ENCODE results near the gene FOLR1.

Gene FOLR1

GRCh38 chr11:72221386-72222075, 29.6 kb downstream of the FOLR1 start:
- peaks cover 5% of the 10 kb centered on the region for H3K36me3 ChIP-seq (ENCODE audit: low read depth)
- H3K4me3 ChIP-seq (ENCODE audit: severe bottlenecking), result no peak overlapping the region
- no peak for ATAC-seq (ENCODE audit: low read depth)
- H3K27me3 ChIP-seq (ENCODE audit: insufficient read depth, poor library complexity, severe bottlenecking), result no peaks in the 10 kb centered on the region
- H3K27ac ChIP-seq (ENCODE audit: poor library complexity, severe bottlenecking), result no peak overlapping the region
- DNase-seq (ENCODE audit: low spot score), result no peak
- peaks cover 5% of the 10 kb centered on the region for H3K4me1 ChIP-seq (ENCODE audit: insufficient read depth, poor library complexity, severe bottlenecking)
- no peak for TF ChIP-seq CTCF (IDR thresholded peaks at IDR 0.05; ENCODE audit: poor library complexity, severe bottlenecking)
- H3K9me3 ChIP-seq (ENCODE audit: severe bottlenecking), result no peaks in the 10 kb centered on the region

- Histone ChIP-seq H3K36me3 (ENCODE audit: low read depth) (peaks cover 13% of the 10 kb centered on the region), H3K9me3 (ENCODE audit: severe bottlenecking) (no peaks in the 10 kb centered on the region), H3K4me1 (ENCODE audit: insufficient read depth, poor library complexity, severe bottlenecking) (peaks cover 5% of the 10 kb centered on the region), H3K4me3 (ENCODE audit: severe bottlenecking) (peak overlapping the region; percentile 91), H3K27me3 (ENCODE audit: insufficient read depth, poor library complexity, severe bottlenecking) (no peaks in the 10 kb centered on the region), H3K27ac (ENCODE audit: poor library complexity, severe bottlenecking) (peak overlapping the region; percentile 79)
- no peak for DNase-seq (ENCODE audit: low spot score)
- no peak for ATAC-seq (ENCODE audit: low read depth)
- TF ChIP-seq CTCF (IDR thresholded peaks at IDR 0.05; ENCODE audit: poor library complexity, severe bottlenecking), result no peak
These were observed 30.4 kb downstream of the FOLR1 start for GRCh38 chr11:72222106-72222891.

- no peak for TF ChIP-seq CTCF (IDR thresholded peaks at IDR 0.05; ENCODE audit: poor library complexity, severe bottlenecking)
- peak overlapping the region; percentile 91 for H3K4me3 ChIP-seq (ENCODE audit: severe bottlenecking)
- H3K27ac ChIP-seq (ENCODE audit: poor library complexity, severe bottlenecking), result peak overlapping the region; percentile 79
- no peaks in the 10 kb centered on the region for H3K27me3 ChIP-seq (ENCODE audit: insufficient read depth, poor library complexity, severe bottlenecking)
- peak; percentile 80 for ATAC-seq (ENCODE audit: low read depth)
- H3K9me3 ChIP-seq (ENCODE audit: severe bottlenecking), result no peaks in the 10 kb centered on the region
- H3K4me1 ChIP-seq (ENCODE audit: insufficient read depth, poor library complexity, severe bottlenecking), result peaks cover 5% of the 10 kb centered on the region
- DNase-seq (ENCODE audit: low spot score), result peak; percentile 94
- H3K36me3 ChIP-seq (ENCODE audit: low read depth), result peaks cover 18% of the 10 kb centered on the region
These were observed 31.1 kb downstream of the FOLR1 start for GRCh38 chr11:72222907-72223614.

- TF ChIP-seq CTCF (IDR thresholded peaks at IDR 0.05; ENCODE audit: poor library complexity, severe bottlenecking), result no peak
These were observed 31.9 kb downstream of the FOLR1 start for GRCh38 chr11:72223615-72224563.

More at GRCh38 chr11:72223615-72224563, 31.9 kb downstream of the FOLR1 start:
- peaks cover 26% of the 10 kb centered on the region for H3K36me3 ChIP-seq (ENCODE audit: low read depth)
- H3K4me3 ChIP-seq (ENCODE audit: severe bottlenecking), result peak overlapping the region; percentile 91
- H3K27ac ChIP-seq (ENCODE audit: poor library complexity, severe bottlenecking), result peak overlapping the region; percentile 79
- peak; percentile 47 for ATAC-seq (ENCODE audit: low read depth)
- DNase-seq (ENCODE audit: low spot score), result no peak
- peaks cover 2% of the 10 kb centered on the region for H3K9me3 ChIP-seq (ENCODE audit: severe bottlenecking)
- no peaks in the 10 kb centered on the region for H3K27me3 ChIP-seq (ENCODE audit: insufficient read depth, poor library complexity, severe bottlenecking)
- peaks cover 5% of the 10 kb centered on the region for H3K4me1 ChIP-seq (ENCODE audit: insufficient read depth, poor library complexity, severe bottlenecking)

Data from RWPE2 (cell line).